WI38 (cell line): ENCODE data around the gene TRPT1.

ENCODE experiments used
- H3K4me3 ChIP-seq: 2 replicates; pipeline ENCODE4 v1.5.1; 2011; ENCODE audit warnings: low read depth, mild to moderate bottlenecking, control low read depth, low read length
- TF ChIP-seq, protein P1 (sequence below): IDR thresholded peaks from 2 replicates; pipeline ENCODE4 v1.5.1; 2012; ENCODE audit warnings: low read depth, mild to moderate bottlenecking, control low read depth, low read length

TRPT1 gene

GRCh38 chr11:64246871-64247728 lies 21.1 kb upstream of the TRPT1 start, which contains the start of gene PPP1R14B:
Gene PPP1R14B (minus strand): TSS chr11:64246943. CDS start chr11:64246673, 270 bp downstream.
- TF ChIP-seq, protein P1, sequence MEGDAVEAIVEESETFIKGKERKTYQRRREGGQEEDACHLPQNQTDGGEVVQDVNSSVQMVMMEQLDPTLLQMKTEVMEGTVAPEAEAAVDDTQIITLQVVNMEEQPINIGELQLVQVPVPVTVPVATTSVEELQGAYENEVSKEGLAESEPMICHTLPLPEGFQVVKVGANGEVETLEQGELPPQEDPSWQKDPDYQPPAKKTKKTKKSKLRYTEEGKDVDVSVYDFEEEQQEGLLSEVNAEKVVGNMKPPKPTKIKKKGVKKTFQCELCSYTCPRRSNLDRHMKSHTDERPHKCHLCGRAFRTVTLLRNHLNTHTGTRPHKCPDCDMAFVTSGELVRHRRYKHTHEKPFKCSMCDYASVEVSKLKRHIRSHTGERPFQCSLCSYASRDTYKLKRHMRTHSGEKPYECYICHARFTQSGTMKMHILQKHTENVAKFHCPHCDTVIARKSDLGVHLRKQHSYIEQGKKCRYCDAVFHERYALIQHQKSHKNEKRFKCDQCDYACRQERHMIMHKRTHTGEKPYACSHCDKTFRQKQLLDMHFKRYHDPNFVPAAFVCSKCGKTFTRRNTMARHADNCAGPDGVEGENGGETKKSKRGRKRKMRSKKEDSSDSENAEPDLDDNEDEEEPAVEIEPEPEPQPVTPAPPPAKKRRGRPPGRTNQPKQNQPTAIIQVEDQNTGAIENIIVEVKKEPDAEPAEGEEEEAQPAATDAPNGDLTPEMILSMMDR, result no peak

DNA sequence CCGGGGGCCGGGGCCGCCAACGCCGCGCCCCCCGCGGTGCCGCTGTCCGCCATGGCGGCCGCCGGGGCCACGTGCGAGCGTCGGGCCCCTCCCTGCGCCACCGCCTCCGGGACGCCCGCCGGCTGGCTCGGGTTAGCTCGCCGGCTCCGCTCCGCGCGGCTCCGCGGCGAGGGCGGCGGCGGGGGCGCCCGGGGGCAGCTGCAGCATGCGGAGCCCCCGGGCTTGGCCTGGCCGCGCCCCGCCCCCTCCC lies 20.6 kb upstream of the TRPT1 start:
- H3K4me3 ChIP-seq, result peak overlapping the region; percentile 91

More at GRCh38 chr11:64246871-64247728, 21.1 kb upstream of the TRPT1 start, which contains the start of gene PPP1R14B:
- peak within 1 kb of the TSS; percentile 91 for H3K4me3 ChIP-seq

GRCh38 chr11:64245797-64246620 lies 20.0 kb upstream of the TRPT1 start:
- peak overlapping the region; percentile 91 for H3K4me3 ChIP-seq

DNA sequence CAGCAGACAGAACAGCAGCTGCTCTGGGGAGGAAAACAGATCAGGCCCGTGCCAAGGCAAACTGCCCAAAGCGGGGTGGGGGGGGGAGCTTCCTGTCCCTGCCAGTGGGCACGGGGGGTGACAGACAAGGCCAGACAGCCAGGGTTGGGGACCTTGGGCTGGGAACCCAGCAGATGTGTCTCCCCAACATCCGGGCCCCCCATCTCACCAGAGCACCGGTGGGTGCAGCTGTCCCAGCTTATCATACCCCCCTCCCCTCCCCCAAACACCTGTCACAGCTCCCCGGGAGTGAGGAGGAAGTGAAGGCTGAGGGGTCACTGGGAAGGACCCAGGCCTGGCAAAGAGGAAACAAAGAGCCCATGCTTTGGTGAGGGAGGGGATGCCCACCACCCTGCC lies 19.4 kb upstream of the TRPT1 start:
- TF ChIP-seq, protein P1, result no peak
- H3K4me3 ChIP-seq, result peak overlapping the region; percentile 91

More at GRCh38 chr11:64245797-64246620, 20.0 kb upstream of the TRPT1 start:
- TF ChIP-seq, protein P1, result no peak

DNA sequence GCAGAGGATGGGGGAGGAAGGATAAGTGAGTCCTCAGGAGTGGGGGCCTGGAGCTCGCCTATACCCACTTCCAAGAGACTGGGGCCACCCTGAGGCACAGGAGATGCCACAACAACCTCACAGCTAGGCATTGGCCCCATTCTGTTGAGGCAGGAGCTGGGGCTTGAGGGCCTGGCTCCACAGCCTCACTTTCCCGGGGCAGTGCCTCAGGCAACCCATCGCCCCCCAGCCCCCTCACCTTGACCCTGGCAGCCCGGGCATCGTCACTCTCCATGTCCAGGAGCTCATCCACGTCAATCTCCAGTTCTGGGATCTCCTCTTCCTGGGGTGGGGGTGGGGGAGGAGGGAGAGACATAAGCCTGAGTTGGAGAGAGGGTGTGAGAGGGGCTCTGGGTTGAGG lies 19.0 kb upstream of the TRPT1 start:
- TF ChIP-seq, protein P1, result no peak
- peak overlapping the region; percentile 91 for H3K4me3 ChIP-seq

- TF ChIP-seq, protein P1, result no peak
- H3K4me3 ChIP-seq, result no peak overlapping the region
Observed at GRCh38 chr11:64244107-64244506, 18.1 kb upstream of the TRPT1 start.

DNA sequence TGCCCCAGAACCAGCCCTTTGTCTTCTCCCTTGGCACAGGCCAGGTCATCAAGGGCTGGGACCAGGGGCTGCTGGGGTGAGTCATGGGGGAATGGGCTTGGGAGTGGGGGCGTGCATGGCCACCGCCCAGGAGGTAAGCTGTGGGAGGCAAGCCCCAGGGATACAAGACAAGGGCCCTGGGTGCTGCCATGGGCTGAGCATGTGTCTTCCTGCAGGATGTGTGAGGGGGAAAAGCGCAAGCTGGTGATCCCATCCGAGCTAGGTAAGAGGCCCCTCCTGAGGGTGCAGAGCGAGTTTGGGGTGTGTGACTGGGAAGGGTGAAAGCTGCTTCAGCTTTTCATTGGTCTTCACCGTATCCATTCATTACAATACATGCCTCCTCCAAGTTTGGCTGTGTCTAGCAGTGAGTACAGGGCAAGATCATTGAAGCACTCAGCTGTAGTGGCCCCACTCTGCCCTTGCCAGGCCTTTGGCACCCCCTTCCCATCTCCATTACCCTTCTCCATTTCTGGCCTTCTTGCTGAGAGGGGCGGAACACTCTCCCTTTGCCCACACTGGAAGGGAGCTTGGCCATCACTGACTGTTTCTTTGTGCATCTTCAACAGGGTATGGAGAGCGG lies 17.4 kb upstream of the TRPT1 start:
- no peak overlapping the region for H3K4me3 ChIP-seq
- TF ChIP-seq, protein P1, result no peak
